HepG2 (cell line): Measurements from ENCODE around the gene CLEC16A. TPM values are rescaled to one million over a fixed set of nuclear protein-coding genes. Genes with fewer than 3 reads are reported as not detected.

ENCODE experiments used
- ETV6 ChIP-seq: sonication (generic); formaldehyde crosslinking; conservative IDR thresholded peaks from 2 replicates; pipeline ENCODE4 v1.4.0; 2020; ENCODE audit warnings: missing genetic modification reagents
- FOXK2 ChIP-seq: fragments of 450-650 bp; IDR thresholded peaks from 2 replicates; pipeline ENCODE4 v1.6.1; 2016
- KAT7 ChIP-seq: IDR thresholded peaks from 2 replicates; pipeline ENCODE4 v1.6.1; 2018; ENCODE audit warnings: borderline replicate concordance, missing compliant biosample characterization
- KLF6 ChIP-seq: IDR thresholded peaks from 2 replicates; pipeline ENCODE4 v1.8.0; 2016; ENCODE audit warnings: missing biosample characterization, missing genetic modification reagents
- KMT2A ChIP-seq: sonication (generic); formaldehyde crosslinking; IDR thresholded peaks from 2 replicates; pipeline ENCODE4 v1.4.0; 2020; ENCODE audit warnings: missing genetic modification reagents
- MIER2 ChIP-seq: IDR thresholded peaks from 2 replicates; pipeline ENCODE4 v1.6.1; 2016; ENCODE audit warnings: missing biosample characterization, missing genetic modification reagents
- POLR2A ChIP-seq, 2 experiments: IDR thresholded peaks; 2 replicates each; pipeline ENCODE4 v1.6.1; 2011; ENCODE audit warnings: low read depth in 2 of 2, low read length in 2 of 2, mild to moderate bottlenecking in 1 of 2, moderate library complexity in 1 of 2; ENCODE audit not compliant: insufficient read depth in 1 of 2
- RAD51 ChIP-seq: fragments of 450-650 bp; IDR thresholded peaks from 2 replicates; pipeline ENCODE4 v1.6.1; 2016; ENCODE audit warnings: borderline replicate concordance
- RCOR2 ChIP-seq: IDR thresholded peaks from 2 replicates; pipeline ENCODE4 v1.6.1; 2016; ENCODE audit warnings: missing biosample characterization, missing genetic modification reagents
- RFXANK ChIP-seq: IDR thresholded peaks from 2 replicates; pipeline ENCODE4 v1.6.1; 2016
- SSRP1 ChIP-seq: IDR thresholded peaks from 2 replicates; pipeline ENCODE4 v1.6.1; 2016; ENCODE audit warnings: control low read depth
- ZNF225 ChIP-seq: sonication (generic); formaldehyde crosslinking; IDR thresholded peaks from 2 replicates; pipeline ENCODE4 v1.4.0; 2020; ENCODE audit warnings: mild to moderate bottlenecking, missing genetic modification reagents
- ZNF230 ChIP-seq: sonication (generic); formaldehyde crosslinking; IDR thresholded peaks from 2 replicates; pipeline ENCODE4 v1.4.0; 2020; ENCODE audit warnings: mild to moderate bottlenecking, missing genetic modification reagents
- ZNF709 ChIP-seq: sonication (generic); formaldehyde crosslinking; IDR thresholded peaks from 2 replicates; pipeline ENCODE4 v1.5.0; 2020; ENCODE audit warnings: mild to moderate bottlenecking, missing genetic modification reagents
- ZSCAN31 ChIP-seq: sonication (generic); formaldehyde crosslinking; IDR thresholded peaks from 2 replicates; pipeline ENCODE4 v1.5.0; 2020; ENCODE audit warnings: low read depth, mild to moderate bottlenecking, missing genetic modification reagents
- polyA plus RNA-seq, 8 experiments: library from polyadenylated mRNA; depleted of rRNA in 3 of 8; stranded (reverse) in 7 of 8; unstranded in 1 of 8; fragments of >200 nt; fragmentation: Illumina TruSeq in 4 of 8; extraction: Trizol in 4 of 8; gene quantifications; 2 replicates each; pipeline versions ENCODE4 v1.2.1 to v1.2.3, GENCODE V29; 2011 to 2016; ENCODE audit warnings: low read depth in 4 of 8, missing spikeins in 1 of 8, mixed read lengths in 1 of 8; ENCODE audit not compliant: insufficient read depth in 1 of 8
- total RNA-seq, 5 experiments: library from RNA; depleted of rRNA; stranded (reverse); fragments of >200 nt; fragmentation: Illumina TruSeq; extraction: Trizol; gene quantifications; 2 replicates each; pipeline ENCODE4 v1.2.3, GENCODE V29; 2016; ENCODE audit warnings: low read depth in 1 of 5
- TF ChIP-seq, protein P1 (sequence below): sonication (generic); formaldehyde crosslinking; IDR thresholded peaks from 2 replicates; pipeline ENCODE4 v1.4.0; 2020; ENCODE audit warnings: missing genetic modification reagents
- TF ChIP-seq, protein P2 (sequence below): sonication (generic); formaldehyde crosslinking; IDR thresholded peaks from 2 replicates; pipeline ENCODE4 v1.9.0; 2022; ENCODE audit warnings: missing genetic modification reagents, mild to moderate bottlenecking, borderline replicate concordance
- TF ChIP-seq, protein P3 (sequence below): sonication (generic); formaldehyde crosslinking; IDR thresholded peaks from 2 replicates; pipeline ENCODE4 v1.9.0; 2022; ENCODE audit warnings: low read depth, missing genetic modification reagents
- TF ChIP-seq, protein P4 (sequence below): sonication (generic); formaldehyde crosslinking; IDR thresholded peaks from 2 replicates; pipeline ENCODE4 v1.4.0; 2020; ENCODE audit warnings: missing genetic modification reagents, mild to moderate bottlenecking, borderline replicate concordance
- TF ChIP-seq, protein P5 (sequence below): sonication (generic); formaldehyde crosslinking; IDR thresholded peaks from 2 replicates; pipeline ENCODE4 v1.8.0; 2022; ENCODE audit warnings: mild to moderate bottlenecking, missing genetic modification reagents, borderline replicate concordance

CLEC16A gene
- total and polyA plus RNA-seq, 2 of the 13 experiments (the other 11 are each of a cell fraction or from before 2014, with no cell fraction given) = 8.5 to 10.3 TPM

DNA sequence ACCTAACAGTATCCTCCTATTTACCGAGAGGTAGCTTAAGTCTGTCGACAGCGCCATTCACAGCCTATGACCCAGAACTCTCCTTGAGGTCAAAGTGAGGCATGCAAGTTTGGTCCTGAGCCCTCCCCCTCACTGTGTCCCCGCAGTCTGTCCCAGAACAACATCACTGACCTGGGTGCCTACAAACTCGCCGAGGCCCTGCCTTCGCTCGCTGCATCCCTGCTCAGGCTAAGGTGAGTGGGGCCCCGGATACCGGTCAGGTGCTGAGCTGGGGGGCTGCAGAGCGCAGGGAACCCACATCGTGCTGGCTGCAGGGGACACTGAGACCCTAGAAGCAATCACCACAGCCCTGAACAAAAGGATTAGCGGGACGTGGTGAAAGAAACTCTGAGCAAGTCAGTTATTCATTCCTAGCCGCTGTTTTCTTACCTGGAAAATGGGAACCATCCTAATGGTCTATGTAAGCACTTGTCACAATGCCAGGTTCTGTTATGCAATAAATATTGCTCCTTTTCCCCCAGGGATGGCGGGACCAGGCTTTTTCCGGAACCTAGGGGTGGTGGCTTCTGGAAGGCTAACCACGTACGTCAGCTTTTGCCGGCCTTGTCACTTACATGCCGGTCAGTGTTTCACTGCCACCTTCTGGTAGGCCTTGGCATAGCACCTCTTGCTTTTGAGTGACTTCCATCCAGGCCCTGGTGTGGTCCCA is 25.9 kb upstream of the CLEC16A start (continued):
- TF ChIP-seq, protein P1, sequence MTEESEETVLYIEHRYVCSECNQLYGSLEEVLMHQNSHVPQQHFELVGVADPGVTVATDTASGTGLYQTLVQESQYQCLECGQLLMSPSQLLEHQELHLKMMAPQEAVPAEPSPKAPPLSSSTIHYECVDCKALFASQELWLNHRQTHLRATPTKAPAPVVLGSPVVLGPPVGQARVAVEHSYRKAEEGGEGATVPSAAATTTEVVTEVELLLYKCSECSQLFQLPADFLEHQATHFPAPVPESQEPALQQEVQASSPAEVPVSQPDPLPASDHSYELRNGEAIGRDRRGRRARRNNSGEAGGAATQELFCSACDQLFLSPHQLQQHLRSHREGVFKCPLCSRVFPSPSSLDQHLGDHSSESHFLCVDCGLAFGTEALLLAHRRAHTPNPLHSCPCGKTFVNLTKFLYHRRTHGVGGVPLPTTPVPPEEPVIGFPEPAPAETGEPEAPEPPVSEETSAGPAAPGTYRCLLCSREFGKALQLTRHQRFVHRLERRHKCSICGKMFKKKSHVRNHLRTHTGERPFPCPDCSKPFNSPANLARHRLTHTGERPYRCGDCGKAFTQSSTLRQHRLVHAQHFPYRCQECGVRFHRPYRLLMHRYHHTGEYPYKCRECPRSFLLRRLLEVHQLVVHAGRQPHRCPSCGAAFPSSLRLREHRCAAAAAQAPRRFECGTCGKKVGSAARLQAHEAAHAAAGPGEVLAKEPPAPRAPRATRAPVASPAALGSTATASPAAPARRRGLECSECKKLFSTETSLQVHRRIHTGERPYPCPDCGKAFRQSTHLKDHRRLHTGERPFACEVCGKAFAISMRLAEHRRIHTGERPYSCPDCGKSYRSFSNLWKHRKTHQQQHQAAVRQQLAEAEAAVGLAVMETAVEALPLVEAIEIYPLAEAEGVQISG (CRISPR knock-in tag) = peak; percentile 64
- no peak for TF ChIP-seq POLR2A (IDR thresholded peaks at IDR 0.05; ENCODE audit: insufficient read depth in 1 of 2, low read depth in 2 of 2, low read length in 2 of 2)
- peak; percentile 41; the same call in 1 of the 2 replicates for TF ChIP-seq ZNF225 (CRISPR knock-in tag)
- TF ChIP-seq, protein P2, sequence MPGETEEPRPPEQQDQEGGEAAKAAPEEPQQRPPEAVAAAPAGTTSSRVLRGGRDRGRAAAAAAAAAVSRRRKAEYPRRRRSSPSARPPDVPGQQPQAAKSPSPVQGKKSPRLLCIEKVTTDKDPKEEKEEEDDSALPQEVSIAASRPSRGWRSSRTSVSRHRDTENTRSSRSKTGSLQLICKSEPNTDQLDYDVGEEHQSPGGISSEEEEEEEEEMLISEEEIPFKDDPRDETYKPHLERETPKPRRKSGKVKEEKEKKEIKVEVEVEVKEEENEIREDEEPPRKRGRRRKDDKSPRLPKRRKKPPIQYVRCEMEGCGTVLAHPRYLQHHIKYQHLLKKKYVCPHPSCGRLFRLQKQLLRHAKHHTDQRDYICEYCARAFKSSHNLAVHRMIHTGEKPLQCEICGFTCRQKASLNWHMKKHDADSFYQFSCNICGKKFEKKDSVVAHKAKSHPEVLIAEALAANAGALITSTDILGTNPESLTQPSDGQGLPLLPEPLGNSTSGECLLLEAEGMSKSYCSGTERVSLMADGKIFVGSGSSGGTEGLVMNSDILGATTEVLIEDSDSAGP (CRISPR knock-in tag) = peak; percentile 71
- TF ChIP-seq, protein P3, sequence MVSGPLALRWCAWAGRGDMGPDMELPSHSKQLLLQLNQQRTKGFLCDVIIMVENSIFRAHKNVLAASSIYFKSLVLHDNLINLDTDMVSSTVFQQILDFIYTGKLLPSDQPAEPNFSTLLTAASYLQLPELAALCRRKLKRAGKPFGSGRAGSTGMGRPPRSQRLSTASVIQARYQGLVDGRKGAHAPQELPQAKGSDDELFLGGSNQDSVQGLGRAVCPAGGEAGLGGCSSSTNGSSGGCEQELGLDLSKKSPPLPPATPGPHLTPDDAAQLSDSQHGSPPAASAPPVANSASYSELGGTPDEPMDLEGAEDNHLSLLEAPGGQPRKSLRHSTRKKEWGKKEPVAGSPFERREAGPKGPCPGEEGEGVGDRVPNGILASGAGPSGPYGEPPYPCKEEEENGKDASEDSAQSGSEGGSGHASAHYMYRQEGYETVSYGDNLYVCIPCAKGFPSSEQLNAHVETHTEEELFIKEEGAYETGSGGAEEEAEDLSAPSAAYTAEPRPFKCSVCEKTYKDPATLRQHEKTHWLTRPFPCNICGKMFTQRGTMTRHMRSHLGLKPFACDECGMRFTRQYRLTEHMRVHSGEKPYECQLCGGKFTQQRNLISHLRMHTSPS (CRISPR knock-in tag) = no peak
- TF ChIP-seq KLF6 (CRISPR knock-in tag) = peak; percentile 71; the same call in 1 of the 2 replicates
- no peak for TF ChIP-seq KAT7 (CRISPR knock-in tag)
- 0 out of 2 replicates have a peak, but pooled peaks have one; percentile 83 for TF ChIP-seq RFXANK (CRISPR knock-in tag)
- TF ChIP-seq RCOR2 = peak; percentile 52; the same call in 1 of the 2 replicates
- 0 out of 2 replicates have a peak, but pooled peaks have one; percentile 36 for TF ChIP-seq SSRP1
- TF ChIP-seq MIER2 (CRISPR knock-in tag) = peak; percentile 70; the same call in 1 of the 2 replicates
- TF ChIP-seq, protein P4, sequence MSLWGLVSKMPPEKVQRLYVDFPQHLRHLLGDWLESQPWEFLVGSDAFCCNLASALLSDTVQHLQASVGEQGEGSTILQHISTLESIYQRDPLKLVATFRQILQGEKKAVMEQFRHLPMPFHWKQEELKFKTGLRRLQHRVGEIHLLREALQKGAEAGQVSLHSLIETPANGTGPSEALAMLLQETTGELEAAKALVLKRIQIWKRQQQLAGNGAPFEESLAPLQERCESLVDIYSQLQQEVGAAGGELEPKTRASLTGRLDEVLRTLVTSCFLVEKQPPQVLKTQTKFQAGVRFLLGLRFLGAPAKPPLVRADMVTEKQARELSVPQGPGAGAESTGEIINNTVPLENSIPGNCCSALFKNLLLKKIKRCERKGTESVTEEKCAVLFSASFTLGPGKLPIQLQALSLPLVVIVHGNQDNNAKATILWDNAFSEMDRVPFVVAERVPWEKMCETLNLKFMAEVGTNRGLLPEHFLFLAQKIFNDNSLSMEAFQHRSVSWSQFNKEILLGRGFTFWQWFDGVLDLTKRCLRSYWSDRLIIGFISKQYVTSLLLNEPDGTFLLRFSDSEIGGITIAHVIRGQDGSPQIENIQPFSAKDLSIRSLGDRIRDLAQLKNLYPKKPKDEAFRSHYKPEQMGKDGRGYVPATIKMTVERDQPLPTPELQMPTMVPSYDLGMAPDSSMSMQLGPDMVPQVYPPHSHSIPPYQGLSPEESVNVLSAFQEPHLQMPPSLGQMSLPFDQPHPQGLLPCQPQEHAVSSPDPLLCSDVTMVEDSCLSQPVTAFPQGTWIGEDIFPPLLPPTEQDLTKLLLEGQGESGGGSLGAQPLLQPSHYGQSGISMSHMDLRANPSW (CRISPR knock-in tag) = no peak
- 0 out of 2 replicates have a peak, but pooled peaks have one; percentile 59 for TF ChIP-seq ETV6
- TF ChIP-seq ZSCAN31 (CRISPR knock-in tag) = no peak
- TF ChIP-seq ZNF709 (CRISPR knock-in tag) = no peak
- TF ChIP-seq FOXK2 = no peak
- TF ChIP-seq ZNF230 (CRISPR knock-in tag) = no peak
- TF ChIP-seq RAD51 = no peak
- TF ChIP-seq KMT2A = peak; percentile 54; the same call in 1 of the 2 replicates
- TF ChIP-seq, protein P5, sequence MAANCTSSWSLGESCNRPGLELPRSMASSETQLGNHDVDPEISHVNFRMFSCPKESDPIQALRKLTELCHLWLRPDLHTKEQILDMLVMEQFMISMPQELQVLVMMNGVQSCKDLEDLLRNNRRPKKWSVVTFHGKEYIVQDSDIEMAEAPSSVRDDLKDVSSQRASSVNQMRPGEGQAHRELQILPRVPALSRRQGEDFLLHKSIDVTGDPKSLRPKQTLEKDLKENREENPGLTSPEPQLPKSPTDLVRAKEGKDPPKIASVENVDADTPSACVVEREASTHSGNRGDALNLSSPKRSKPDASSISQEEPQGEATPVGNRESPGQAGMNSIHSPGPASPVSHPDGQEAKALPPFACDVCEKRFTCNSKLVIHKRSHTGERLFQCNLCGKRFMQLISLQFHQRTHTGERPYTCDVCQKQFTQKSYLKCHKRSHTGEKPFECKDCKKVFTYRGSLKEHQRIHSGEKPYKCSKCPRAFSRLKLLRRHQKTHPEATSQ = no peak
